ENCODE results near the gene MARCO.

MARCO gene, protein sequence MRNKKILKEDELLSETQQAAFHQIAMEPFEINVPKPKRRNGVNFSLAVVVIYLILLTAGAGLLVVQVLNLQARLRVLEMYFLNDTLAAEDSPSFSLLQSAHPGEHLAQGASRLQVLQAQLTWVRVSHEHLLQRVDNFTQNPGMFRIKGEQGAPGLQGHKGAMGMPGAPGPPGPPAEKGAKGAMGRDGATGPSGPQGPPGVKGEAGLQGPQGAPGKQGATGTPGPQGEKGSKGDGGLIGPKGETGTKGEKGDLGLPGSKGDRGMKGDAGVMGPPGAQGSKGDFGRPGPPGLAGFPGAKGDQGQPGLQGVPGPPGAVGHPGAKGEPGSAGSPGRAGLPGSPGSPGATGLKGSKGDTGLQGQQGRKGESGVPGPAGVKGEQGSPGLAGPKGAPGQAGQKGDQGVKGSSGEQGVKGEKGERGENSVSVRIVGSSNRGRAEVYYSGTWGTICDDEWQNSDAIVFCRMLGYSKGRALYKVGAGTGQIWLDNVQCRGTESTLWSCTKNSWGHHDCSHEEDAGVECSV

DNA sequence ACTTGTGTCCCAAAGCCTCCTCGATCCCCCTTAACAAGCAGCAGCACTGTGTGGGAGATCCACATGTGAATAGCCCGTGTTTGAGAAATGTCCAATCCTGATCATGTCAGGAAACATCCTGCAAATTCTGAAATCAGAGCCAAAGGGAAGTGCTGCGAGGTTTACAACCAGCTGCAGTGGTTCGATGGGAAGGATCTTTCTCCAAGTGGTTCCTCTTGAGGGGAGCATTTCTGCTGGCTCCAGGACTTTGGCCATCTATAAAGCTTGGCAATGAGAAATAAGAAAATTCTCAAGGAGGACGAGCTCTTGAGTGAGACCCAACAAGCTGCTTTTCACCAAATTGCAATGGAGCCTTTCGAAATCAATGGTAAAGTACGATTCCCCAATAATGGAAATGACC is at the start of gene MARCO:
Gene MARCO (plus strand): TSS at position 164 of the 400 bp plus-strand sequence. CDS start 107 bp downstream, at position 271.
- DNase-seq: no peak

DNA sequence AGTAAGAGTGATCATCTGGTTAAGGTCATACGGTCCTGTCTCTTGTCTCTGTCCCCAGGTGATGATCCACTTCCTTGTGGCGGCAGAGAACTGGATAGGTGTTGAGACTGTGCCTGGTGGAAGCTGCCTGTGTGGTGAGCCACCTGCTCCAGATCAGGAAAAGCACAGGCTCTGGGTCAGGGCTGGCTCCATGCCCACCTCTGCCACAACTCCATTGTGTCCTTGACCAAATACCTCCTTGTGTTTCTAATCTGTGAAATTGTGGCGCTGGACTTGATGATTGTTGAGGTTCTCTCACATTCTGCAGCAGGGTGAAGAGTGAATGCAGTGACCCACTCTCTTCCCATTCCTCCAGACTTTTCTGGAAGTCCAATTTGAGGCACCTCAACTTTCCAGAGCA is 48.9 kb upstream of the MARCO start:
- no peak for DNase-seq

DNA sequence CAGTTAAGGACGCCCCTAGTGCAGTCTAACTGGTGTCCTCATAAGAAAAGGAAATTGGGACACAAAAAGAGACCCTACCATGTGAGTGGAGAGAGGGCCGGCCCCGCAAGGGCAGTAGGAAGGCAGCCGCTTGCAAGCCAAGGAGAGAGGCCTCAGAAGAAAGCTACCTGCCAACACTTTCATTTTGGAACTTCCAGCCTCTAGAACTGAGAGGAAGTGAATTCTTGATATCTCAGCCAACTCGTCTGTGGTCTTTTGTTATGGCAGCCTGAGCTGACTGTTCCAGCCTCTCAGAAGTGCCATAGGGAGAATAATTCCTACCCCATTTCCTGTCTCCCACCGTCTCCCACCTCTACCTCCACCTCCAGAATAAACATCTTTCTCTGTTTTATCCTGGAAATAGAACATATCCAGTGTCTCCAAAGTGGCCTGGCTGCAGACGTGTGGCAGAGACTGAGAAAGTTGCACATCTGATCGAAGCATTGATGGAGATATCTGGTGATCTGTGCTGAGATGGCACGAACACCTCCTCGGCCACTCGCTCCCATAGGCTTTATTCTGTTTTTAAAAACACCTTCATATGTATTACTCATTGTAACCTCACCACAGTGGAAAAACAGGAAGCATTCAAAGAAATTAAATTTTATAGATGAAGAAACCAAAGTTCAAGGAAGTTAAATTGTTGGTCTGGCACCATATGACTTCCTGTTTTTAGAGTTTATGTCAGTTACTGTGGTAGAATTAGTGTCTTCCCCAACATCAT is 39.5 kb upstream of the MARCO start:
- no peak for DNase-seq

DNA sequence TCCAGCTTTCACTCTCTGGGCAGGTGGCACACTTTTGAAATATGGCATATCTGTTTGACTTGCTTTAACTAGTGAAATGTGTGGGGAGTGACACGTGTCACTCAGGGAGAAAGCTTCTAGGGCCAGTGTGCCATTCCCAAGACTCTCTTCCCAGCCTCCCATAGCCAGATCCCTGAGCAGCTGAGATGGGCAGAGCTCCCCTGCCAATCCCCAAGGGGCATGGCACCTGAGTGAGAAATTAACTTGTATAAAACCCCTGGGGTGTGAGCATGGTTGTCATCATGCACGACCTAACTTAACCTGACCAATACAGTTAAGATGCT is 39.0 kb upstream of the MARCO start:
- DNase-seq: no peak

DNA sequence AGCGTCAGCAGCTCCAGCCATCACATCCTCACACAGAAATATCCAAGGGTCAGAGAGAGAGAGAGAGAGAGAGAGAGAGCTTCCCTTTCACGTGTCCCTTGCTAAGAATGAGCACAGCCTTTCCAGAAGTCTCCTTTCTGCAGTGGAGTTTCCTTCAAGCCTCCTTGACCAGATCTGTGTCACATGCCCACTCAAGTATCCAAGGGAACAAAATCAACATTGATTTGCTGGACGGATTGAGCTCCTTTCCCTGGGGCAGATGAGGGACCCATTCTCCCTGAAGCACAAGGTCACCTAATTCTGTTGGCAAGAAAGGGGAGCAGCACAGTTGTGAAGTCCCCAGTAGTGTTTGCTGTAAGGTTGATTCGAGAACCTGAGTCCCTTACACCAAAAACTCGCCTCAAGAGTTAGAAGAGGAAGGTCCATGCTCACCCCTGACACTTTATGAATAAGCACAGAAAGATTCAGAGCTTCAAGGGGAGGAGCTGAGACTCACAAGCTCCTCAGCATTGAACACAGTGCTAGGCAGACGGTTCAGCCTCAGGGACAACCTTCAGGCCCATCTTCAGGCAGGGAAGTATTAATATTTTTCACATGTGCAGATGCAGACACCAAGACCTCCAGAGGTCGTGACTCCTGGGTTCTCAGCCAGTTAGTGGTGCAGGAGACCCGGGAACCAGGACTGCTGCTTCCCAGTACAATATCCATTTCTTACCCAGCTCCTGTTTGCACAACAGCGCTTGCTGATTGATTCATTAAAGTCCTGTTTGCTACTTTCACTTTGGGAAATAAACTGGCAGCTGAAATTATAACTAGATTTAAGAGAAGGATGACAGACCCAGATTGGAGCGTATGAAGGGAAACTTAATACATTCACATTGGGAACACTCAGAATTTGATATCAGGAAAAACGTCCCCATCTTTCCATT is 38.2 kb upstream of the MARCO start:
- DNase-seq: no peak

DNA sequence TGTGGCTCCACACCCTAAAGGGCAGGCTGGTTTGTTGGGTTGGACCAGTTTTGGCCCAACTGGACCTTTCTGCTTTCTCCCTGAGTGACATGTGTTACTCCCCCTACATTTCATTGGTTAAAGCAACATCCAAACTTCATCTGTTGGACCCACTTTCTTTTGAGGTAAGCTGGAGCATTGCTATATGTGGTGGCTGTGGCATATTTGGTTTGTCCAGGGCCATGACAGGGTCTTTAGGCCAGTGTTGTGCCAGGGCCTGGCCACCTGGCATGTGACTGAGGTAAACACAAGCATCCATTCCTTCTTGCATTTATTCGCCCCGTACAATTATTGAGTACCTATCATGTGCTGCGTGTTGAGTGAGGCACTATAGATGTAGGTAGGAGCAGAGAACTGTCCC is 36.8 kb upstream of the MARCO start:
- no peak for DNase-seq

DNA sequence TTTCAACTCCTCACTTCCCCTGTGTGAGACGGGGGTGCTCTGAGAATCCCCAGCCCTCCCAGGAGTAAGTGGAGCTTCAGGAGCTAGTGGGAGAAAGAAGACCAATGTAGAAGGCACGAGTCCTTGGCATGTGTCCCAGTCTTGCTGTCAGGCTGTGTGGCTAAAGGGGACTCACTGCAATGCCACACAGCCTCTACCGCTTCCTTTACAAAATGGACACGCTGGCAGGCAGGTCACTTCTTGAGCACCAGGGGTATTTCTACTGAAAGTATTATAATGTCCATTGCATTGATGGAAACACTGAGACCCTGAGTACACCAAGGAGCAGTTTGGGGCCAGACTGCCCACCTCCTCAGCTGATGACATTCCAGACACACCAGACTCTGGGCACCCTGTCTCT is 35.8 kb upstream of the MARCO start:
- no peak for DNase-seq

DNA sequence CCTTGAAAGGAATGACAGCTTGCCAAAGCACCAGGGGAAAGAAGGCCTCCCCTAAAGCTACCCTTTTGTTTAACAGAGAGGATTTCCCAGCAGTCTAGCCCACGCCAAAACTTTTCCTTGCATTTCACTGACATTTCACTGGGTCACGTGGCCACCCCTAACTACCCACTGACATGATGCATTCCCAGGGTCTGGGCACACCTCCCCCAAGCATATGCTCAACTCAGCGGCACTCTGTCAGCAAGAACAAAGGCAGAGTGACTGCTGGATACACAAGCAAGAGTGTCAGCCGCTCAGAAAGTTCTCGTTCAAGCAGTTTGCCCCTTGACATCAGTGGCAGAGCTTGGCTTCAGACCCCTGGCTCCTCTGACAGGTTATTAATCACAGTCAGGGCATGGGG is 34.2 kb upstream of the MARCO start:
- DNase-seq: no peak

DNA sequence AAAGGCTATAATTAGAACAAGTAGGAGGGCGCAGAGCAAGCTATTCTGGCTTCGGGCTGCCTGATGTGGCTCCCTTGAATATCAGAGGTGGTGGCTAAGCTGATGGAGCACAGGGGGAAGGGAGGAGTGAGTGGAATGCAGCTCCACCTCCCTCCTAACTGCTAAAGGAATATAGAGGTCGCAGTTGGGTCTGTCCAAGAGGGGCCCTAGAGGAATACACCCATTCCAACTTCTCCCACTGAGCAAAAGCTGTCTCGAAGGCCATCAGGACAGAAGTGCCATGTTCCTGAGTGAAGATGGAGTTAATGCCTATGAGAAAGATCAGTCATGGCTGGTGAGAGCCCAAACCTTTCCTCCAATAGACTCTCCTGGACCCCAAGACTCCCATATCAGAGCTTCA is 32.8 kb upstream of the MARCO start:
- DNase-seq: no peak

DNA sequence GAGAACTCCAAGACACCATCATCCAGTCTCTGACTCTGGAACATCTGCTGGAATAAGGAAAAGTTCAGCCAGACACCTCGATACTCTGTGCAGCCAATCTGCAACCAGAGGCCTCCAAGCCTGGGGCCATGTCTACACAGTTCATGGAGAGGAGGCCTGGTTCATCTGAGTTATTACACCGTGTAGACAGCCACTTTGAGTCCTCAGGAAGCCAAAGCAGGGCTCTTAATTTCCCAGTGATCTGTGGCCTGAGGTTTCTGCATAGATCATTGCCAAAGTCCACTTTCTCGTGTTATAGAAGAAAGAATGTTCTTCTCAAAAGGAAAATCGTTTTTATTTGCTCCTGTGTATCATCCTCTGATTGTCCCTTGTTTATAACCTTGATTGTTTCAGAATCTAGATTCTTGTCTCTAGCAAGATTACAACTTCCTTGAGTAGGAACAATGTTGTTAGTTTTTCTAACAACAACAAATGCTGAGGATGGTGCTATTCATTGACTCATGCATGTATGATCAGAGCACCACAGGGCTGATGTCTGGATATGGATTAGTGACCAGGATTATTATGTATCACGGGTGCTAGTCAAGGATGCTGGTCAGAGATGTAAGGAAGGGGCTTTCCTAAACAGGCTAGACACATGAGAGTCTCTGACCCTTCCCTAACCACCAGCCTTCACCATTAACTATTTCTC is 30.7 kb upstream of the MARCO start:
- no peak for DNase-seq

DNA sequence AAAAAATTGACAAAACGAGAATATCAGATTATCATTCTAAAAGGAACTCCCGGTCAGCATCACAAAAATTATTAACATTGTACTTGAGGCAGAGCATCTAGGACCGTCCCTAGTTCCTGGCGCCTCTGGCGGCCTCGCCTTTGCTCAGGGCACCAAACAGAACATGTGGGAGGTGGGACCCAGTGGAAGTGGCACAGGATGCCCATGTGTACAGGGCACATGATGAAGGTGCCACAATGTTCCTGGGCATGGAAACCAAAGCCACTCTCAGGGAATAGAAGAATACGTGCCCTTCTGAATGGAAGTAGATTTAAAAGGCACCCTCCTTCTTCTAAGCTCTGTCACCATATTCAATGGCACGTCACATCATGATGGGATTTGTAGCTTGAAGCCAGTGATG is 30.1 kb upstream of the MARCO start:
- no peak for DNase-seq

DNA sequence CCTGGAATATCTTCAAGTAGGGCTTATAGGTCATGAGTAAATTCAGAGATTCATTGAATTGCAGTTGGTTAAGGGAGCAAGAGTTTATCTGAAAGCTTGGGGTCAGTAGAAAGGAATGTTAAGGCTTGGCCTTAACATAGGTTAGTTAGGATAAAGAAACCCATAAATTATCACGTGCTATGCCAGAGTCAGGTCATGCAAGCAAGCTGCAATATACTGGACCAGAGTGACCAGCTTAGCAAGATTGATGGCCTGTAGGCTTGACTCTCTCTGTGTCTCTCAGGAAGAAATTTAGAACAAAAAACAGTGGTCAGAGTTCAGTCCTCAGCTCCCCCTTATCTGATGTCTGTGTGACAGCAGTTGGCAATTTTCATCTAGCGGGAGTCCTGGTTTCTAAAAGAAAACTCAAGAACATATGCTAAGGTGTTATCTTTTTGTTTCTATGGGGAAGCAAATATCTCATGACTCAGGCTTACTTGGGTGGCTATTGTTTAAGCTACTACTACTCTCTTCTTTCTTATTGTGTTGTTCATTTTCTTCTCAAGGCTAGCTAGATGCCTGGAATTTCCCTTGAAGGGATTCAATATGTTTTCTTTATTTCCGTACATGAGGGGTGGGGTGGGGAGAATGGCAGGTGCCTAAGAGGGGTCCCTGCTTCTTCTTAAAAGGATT is 28.7 kb upstream of the MARCO start:
- no peak for DNase-seq

DNA sequence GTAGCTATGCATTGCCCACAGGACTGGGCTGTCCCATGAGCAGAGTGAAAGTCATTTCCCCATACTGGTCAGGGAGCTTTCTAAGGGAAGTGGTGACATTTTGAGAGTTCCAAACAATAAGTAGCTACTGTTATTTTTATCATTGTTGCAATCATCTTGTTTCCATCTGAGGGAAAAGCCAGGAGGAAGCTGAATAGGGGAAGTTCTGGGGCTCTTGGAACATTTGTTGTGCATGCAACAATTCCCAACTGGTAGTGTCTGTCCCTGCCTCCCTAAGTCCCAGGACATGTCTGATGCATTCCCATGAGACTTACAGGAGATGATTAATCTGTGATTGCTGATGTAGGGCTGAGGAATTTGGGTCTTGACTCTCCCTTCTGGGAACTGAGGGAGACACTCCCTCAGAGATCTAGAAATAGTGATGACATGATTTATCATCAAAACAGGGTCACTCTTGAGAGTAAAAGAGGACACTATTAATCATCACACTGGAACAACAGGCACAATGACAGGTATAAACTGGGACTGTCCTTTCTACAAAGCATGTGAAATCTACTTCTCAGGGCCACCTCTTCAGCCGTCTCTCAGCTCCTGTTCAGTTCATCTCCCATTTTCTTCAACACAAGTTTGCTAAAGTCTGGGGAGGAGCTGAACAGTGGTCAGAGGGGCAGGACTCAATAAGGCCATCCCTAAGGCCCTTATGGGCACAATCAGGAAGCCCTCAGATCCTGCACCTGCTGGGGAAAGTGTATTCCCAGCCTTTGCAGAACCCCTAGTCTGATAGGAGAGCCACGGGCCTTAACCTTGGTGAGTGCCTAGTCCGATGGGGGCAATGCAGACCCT is 28.0 kb upstream of the MARCO start:
- no peak for DNase-seq

DNA sequence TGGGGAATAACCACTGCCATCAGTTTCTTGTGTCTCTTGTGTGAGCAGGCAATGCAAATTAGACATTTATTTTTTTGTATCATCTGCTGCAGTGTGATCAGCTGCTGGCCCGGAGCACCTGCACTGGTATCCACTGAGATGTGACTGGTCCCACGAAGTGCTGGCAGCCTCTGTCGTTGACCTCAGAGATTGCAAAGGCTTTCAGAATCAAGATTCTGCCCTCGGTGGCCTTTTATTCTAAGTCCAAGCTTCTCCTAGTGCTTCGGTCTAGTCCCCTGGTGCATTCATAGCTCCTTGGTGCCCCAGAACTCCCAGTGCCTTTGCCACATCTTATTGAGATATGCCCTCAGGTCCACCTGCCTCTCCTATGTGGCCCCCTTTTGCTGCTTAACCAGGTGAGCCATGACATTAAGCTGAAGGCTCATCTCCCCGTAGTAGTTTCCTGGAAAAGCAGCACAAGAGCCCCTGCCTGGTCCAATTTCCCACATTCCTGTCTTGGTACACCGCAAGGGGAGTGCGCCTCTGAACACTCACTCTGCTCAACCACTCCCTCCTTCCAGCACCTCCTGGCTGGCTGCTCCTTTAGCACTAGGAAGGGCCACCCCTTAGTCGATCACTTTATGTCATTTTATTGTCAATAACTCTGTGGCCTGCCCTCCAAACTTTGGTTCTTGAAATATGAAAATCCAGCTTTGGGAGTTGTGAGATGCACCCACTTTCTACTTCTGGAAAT is 27.1 kb upstream of the MARCO start:
- DNase-seq: no peak

DNA sequence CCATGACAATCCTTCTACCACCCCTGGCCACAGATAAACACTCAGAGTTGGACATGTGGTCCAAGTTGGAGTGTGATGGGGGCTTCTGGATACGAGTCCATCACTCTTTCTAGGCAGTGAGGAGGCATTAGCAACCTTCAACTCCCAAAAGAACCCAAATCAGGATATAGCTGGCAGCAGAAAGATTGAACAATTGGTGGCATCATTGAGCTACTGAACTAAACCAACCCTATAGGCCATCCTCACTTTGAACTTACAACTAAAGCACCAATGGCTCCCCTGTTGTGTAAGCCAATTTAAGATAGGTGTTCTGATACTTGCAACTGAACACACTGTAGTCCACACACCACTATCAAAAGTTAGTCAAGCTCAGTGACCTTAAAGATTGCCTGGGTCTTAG is 24.0 kb upstream of the MARCO start:
- DNase-seq: no peak

DNA sequence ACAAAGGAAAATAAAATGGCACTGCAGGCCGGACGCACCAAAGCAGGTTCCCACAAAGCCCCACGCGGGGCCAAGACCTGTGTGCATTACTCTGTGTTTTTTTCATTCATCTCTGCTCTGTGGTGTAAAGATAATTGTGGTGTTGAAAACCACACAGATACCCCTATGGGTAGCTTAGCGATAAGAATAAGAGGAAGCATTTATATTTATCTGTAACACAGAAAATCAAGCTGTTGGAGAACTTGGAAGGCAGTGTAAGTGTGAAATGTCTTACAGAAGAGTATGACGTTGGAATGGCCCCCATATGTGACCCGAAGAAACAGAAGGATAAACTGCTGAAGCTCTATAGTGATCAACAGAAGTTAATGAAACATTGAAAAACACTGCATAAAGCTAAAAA is 20.3 kb upstream of the MARCO start:
- DNase-seq: no peak

DNA sequence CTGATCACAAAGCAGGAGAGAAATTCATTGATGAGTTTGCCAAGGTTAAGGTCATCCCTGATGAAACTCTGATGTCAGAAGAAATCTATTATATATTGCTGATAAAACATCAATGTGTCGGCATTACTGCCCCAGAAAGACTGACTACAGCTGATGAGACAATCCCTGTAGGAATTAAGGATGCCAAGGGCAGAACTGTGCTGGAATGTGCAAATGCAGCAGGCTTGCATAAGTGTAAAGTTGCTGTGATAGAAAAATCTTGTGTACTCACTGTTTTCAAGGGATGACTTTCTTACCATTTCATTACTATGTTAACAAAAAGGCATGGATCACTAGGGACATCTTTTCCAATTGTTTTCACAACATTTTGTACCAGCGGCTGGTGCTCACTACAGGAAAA is 19.7 kb upstream of the MARCO start:
- no peak for DNase-seq

DNA sequence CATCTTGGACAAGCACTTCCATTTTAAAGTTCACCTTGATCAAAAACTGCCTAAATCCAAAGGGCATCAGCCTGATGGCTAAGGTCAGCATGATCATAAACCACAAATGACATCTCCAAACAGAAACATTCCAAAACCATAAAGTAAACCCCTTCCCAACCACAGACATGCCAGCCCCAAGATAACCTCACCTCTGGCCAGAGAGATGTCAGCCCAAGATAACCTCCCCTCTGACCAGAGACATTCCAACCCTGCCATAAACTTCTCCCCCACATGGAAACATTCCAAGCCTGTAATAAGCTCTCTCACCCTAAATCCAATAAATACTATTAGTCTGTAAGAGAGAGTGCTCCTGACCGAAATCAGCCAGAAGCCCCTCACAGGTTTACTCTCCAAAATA is 18.6 kb upstream of the MARCO start:
- DNase-seq: no peak

DNA sequence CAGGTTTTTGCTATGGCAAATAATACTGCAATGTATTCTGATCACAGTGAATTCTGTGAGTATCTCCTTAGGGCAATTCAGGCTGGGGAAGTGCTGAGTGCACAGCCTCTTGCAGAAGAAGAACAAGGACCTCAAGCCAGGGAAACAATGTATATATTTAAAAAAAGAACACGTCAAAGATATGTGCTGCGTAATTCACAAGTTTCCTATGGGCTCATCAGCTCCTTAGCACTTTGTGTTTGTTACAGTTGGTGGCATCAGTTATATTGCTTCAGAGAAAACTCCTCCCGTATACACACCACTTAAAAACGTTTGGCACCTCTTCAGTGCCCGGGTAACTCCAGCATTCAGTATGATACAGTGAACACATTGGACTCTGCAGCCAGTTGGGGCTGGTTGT is 16.5 kb upstream of the MARCO start:
- no peak for DNase-seq

DNA sequence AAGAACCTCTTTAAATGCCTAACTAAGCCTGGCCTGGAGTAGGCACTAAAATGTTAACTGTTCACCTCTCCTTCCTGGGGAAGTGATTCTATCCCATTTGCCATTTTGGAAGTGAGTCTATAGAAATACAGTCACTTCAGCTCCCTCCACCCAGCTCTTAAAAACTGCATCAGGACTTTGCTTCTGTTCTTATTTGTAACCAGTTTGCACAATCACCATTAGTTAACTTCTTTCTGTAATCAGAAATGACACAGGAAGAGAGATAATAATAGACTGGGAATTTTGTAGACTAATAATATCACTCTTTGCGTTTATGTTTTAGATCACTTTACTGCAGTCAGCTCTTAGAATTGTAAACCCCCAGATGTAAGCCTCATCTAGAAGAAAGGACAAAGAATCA is 16.0 kb upstream of the MARCO start:
- DNase-seq: no peak
